Astrocyte of the spinal cord (primary cell): ENCODE results near the gene NRXN3.

Experiments used
- DNase-seq: peaks from one replicate; pipeline ENCODE4 v3.0.0; 2011; ENCODE audit warnings: low read depth, low spot score
- H3K4me3 ChIP-seq: 2 replicates; pipeline ENCODE4 v1.5.1; 2011; ENCODE audit warnings: low read depth, mild to moderate bottlenecking, low read length, moderate library complexity
- CTCF ChIP-seq: IDR thresholded peaks from 2 replicates; pipeline ENCODE4 v1.5.1; 2012; ENCODE audit warnings: low read depth, mild to moderate bottlenecking, low read length, inconsistent platforms
- in situ Hi-C: cut with HindIII; loops from 2 replicates; pipeline ENCODE4 v1.10.0; 2017; ENCODE audit warnings: low sequenced_read_pairs

The NRXN3 gene

GRCh38 chr14:79451601-79452000, 1281.4 kb downstream of the NRXN3 start:
- no peak overlapping the region for H3K4me3 ChIP-seq
- TF ChIP-seq CTCF = no peak
- no peak for DNase-seq
- in situ Hi-C loops = no loop called here

GRCh38 chr14:79453276-79453675, 1283.1 kb downstream of the NRXN3 start:
- TF ChIP-seq CTCF = no peak
- H3K4me3 ChIP-seq = no peak overlapping the region
- peak; percentile 9 for DNase-seq
- in situ Hi-C loops = no loop called here

GRCh38 chr14:79464468-79464867, 1294.3 kb downstream of the NRXN3 start:
- H3K4me3 ChIP-seq = no peak overlapping the region
- no peak for TF ChIP-seq CTCF
- DNase-seq = peak; percentile 14
- in situ Hi-C loops = no loop called here

GRCh38 chr14:79465651-79466050, 1295.5 kb downstream of the NRXN3 start:
- H3K4me3 ChIP-seq = no peak overlapping the region
- in situ Hi-C loops = no loop called here
- DNase-seq = no peak
- no peak for TF ChIP-seq CTCF

GRCh38 chr14:79466938-79467527, 1296.9 kb downstream of the NRXN3 start:
- in situ Hi-C loops = no loop called here
- no peak for DNase-seq
- TF ChIP-seq CTCF = no peak
- no peak overlapping the region for H3K4me3 ChIP-seq

GRCh38 chr14:79467835-79468234, 1297.7 kb downstream of the NRXN3 start:
- no peak for TF ChIP-seq CTCF
- no peak overlapping the region for H3K4me3 ChIP-seq
- no peak for DNase-seq
- in situ Hi-C loops = no loop called here

GRCh38 chr14:79468486-79468885, 1298.3 kb downstream of the NRXN3 start:
- in situ Hi-C loops = no loop called here
- no peak overlapping the region for H3K4me3 ChIP-seq
- no peak for DNase-seq
- TF ChIP-seq CTCF = no peak
